Activated gamma-delta T cell treated with anti-CD3 and anti-CD28 coated beads, Interleukin-2, amount 50 U/mL, for 16 hours (primary cell): ENCODE results near the gene NBEAL1.
"Not testable (repeated sequence)": the region's sequence is repeated elsewhere in the genome, so short reads cannot be mapped to it uniquely, and the experiment has no call there.

Source experiments
- DNase-seq: peaks from one replicate; pipeline ENCODE4 v3.0.0-alpha.2; 2020; ENCODE audit warnings: low read depth

Gene NBEAL1

DNA sequence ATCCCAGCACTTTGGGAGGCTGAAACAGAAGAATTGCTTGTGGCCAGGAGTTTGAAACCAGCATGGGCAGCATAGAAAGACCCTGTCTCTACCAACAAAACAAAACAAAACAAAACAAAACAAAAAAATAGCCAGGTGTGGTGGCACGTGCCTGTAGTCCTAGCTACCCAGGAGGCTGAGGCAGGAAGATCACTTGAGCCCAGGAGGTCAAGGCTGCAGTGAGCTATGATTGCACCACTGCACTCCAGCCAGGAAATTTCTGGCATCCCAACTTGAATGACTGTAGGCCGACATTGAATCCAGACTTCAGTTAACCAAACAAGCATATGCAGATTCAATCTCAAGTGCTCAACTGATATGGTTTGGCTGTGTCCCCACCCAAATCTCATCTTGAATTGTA lies 215.0 kb downstream of the NBEAL1 start:
- not testable (repeated sequence) for DNase-seq

GRCh38 chr2:203237346-203238238 lies 222.9 kb downstream of the NBEAL1 start:
- no peak for DNase-seq

DNA sequence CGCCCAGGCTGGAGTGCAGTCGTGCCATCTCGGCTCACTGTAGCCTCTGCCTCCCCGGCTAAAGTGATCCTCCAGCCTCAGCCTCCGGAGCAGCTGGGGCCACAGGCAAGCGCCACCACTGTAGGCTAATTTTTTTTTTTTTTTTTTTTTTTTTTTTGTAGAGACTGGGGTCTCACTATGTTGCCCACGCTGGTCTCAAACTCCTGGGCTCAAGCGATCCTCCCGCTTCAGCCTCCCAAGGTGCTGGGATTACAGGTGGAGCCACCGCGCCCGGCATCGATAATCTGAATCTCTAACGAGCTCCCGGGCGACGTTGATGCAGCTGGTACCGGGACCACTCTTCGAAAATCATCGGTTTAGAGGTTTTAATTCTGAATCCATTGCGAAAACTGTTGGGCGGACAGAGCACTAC lies 223.6 kb downstream of the NBEAL1 start:
- DNase-seq: no peak

GRCh38 chr2:203238704-203239526 lies 224.2 kb downstream of the NBEAL1 start, which contains the start of gene CYP20A1:
Gene CYP20A1 (plus strand): TSS chr2:203239018. CDS start chr2:203239063, 45 bp downstream.
- peak; percentile 93 for DNase-seq

GRCh38 chr2:203240491-203240890 lies 225.8 kb downstream of the NBEAL1 start:
- no peak for DNase-seq

GRCh38 chr2:203242518-203242917 lies 227.8 kb downstream of the NBEAL1 start:
- no peak for DNase-seq

DNA sequence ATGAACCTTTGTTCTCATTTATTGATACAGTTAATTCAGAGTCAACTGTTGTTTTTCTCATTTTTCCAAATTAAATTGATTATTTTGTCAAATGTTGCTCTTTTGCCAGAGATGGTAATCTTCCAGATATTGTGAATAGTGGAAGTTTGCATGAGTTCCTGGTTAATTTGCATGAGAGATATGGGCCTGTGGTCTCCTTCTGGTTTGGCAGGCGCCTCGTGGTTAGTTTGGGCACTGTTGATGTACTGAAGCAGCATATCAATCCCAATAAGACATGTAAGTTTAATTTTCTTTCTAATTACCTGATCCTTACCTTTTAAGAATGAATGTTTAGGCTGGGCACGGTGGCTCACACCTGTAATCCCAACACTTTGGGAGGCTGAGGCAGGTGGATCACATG lies 232.0 kb downstream of the NBEAL1 start:
- DNase-seq: no peak

GRCh38 chr2:203252818-203253217 lies 238.1 kb downstream of the NBEAL1 start:
- DNase-seq: no peak

- DNase-seq: not testable (repeated sequence)
These were observed 238.9 kb downstream of the NBEAL1 start for GRCh38 chr2:203253422-203254095.

- DNase-seq: no peak
These were observed 246.9 kb downstream of the NBEAL1 start for GRCh38 chr2:203261326-203262159.
